ENCODE measurements around the gene BRD3OS.

DNA sequence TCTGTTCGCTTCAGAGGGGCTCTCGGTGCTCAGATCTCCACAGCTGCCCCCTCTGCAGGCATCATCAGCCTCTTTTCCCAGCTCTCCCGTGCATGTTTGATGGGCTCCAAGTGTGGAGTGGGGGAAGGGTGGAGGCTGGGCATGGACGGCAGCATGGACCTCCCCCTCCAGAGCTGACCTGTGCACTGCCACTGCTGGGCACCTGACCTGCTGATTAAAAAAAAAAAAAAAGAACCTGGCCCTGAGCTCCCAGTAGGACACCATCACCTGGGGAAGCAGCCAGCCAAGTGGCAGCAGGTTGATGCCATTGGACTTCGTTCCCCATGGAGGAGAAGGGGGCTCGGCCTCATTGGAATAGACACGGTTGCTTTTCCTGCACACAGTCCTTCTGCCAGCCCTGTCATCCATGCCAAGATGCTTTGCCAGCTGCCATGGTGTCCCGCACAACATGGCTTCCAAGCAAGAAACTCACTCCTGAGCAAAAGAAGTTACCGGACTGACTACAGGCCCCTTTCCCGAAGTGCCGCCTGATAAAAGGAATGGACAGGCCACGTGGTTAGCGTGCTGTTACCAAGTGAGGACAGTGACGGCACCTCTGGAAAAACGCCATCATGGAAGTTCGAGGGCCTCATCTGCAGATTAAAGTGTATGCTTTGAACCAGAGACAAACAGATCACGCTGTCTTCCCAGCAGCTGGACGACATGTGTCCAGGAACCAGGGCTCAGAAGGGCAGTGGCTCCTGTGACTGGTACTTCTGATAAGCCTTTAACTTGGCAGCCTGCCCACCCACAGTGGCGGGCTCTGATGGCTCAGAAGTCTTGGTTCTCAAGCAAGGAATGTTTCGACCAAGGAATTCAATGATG, 14.7 kb upstream of the BRD3OS start:
- TF ChIP-seq, protein P1, sequence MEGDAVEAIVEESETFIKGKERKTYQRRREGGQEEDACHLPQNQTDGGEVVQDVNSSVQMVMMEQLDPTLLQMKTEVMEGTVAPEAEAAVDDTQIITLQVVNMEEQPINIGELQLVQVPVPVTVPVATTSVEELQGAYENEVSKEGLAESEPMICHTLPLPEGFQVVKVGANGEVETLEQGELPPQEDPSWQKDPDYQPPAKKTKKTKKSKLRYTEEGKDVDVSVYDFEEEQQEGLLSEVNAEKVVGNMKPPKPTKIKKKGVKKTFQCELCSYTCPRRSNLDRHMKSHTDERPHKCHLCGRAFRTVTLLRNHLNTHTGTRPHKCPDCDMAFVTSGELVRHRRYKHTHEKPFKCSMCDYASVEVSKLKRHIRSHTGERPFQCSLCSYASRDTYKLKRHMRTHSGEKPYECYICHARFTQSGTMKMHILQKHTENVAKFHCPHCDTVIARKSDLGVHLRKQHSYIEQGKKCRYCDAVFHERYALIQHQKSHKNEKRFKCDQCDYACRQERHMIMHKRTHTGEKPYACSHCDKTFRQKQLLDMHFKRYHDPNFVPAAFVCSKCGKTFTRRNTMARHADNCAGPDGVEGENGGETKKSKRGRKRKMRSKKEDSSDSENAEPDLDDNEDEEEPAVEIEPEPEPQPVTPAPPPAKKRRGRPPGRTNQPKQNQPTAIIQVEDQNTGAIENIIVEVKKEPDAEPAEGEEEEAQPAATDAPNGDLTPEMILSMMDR (IDR thresholded peaks at IDR 0.05), result no peak
- TF ChIP-seq POLR2A (IDR thresholded peaks at IDR 0.05), result no peak

Measured in adrenal gland (tissue), 5 donors.